Endodermal cell (in vitro differentiated cells): ENCODE data around the gene CLIC1. TPM values are rescaled to one million over a fixed set of nuclear protein-coding genes. Genes with fewer than 3 reads are reported as not detected.

Experiments
- DNase-seq: peaks from one replicate; pipeline ENCODE4 v3.0.0-alpha.2; 2017
- H3K27ac ChIP-seq: 2 replicates; pipeline ENCODE4 v1.5.1; 2013; ENCODE audit warnings: mild to moderate bottlenecking, low read depth, low read length, moderate library complexity
- H3K27me3 ChIP-seq: 2 replicates; pipeline ENCODE4 v1.6.1; 2013; ENCODE audit warnings: mild to moderate bottlenecking, low read length, moderate library complexity; ENCODE audit not compliant: insufficient read depth, control insufficient read depth, poor library complexity, severe bottlenecking
- H3K36me3 ChIP-seq: 2 replicates; pipeline ENCODE4 v1.7.0; 2013; ENCODE audit warnings: mild to moderate bottlenecking, low read length, moderate library complexity; ENCODE audit not compliant: control insufficient read depth, insufficient read depth
- H3K4me1 ChIP-seq: one replicate; pipeline ENCODE4 v1.7.0; 2013; ENCODE audit warnings: low read length; ENCODE audit not compliant: control insufficient read depth, insufficient read depth
- H3K4me3 ChIP-seq: 2 replicates; pipeline ENCODE4 v1.5.1; 2013; ENCODE audit warnings: mild to moderate bottlenecking, low read length, moderate library complexity
- H3K9ac ChIP-seq: 2 replicates; pipeline ENCODE4 v1.6.1; 2013; ENCODE audit warnings: mild to moderate bottlenecking, low read length, moderate library complexity; ENCODE audit not compliant: poor library complexity, severe bottlenecking; ENCODE audit errors: extremely low read depth
- H3K9me3 ChIP-seq: 2 replicates; pipeline ENCODE4 v1.6.1; 2013; ENCODE audit warnings: mild to moderate bottlenecking, low read length, moderate library complexity; ENCODE audit not compliant: control insufficient read depth
- H3K27ac Mint-ChIP-seq: 2 replicates; pipeline ENCODE4 v1.8.0; 2020; ENCODE audit warnings: mixed read lengths
- H3K27me3 Mint-ChIP-seq: 2 replicates; pipeline ENCODE4 v1.8.0; 2021; ENCODE audit warnings: mild to moderate bottlenecking, mixed read lengths; ENCODE audit not compliant: insufficient read depth
- H3K36me3 Mint-ChIP-seq: 2 replicates; pipeline ENCODE4 v1.8.0; 2020; ENCODE audit warnings: low read depth, mixed read lengths
- H3K4me1 Mint-ChIP-seq: 2 replicates; pipeline ENCODE4 v1.8.0; 2020; ENCODE audit warnings: mixed read lengths
- H3K4me3 Mint-ChIP-seq: 2 replicates; pipeline ENCODE4 v1.8.0; 2020; ENCODE audit warnings: mild to moderate bottlenecking, moderate library complexity, mixed read lengths
- H3K9me3 Mint-ChIP-seq: 2 replicates; pipeline ENCODE4 v1.8.0; 2020; ENCODE audit warnings: mild to moderate bottlenecking, mixed read lengths
- WGBS, 2 experiments: methylation state at CpG; one replicate each; pipeline versions ENCODE4 v1.1.5 to v1.1.7; 2013; ENCODE audit warnings: missing lambda C conversion rate in 2 of 2, mixed read lengths in 1 of 2; ENCODE audit not compliant: insufficient coverage in 1 of 2, insufficient read length in 1 of 2; 5-methylcytosine and 5-hydroxymethylcytosine counted together
- total RNA-seq, 2 donors: library from RNA; stranded (reverse); fragmentation: NEBNext Ultra II Directional in 1 of 2; extraction: Animal tissue kit (Norgen Biotek cat#: 25700) in 1 of 2; gene quantifications; 2 replicates in 1 of 2; 3 replicates in 1 of 2; pipeline ENCODE4 v1.2.1, GENCODE V29; 2021
- TF ChIP-seq, protein P1 (sequence below): fragments of 200-600 bp; sonication (generic); conservative IDR thresholded peaks from 2 replicates; pipeline ENCODE4 v1.5.0; 2021; ENCODE audit warnings: antibody characterized with exemption, mild to moderate bottlenecking

The CLIC1 gene
- total RNA-seq, 2 donors from 2014 or later: 289 to 380 TPM

DNA sequence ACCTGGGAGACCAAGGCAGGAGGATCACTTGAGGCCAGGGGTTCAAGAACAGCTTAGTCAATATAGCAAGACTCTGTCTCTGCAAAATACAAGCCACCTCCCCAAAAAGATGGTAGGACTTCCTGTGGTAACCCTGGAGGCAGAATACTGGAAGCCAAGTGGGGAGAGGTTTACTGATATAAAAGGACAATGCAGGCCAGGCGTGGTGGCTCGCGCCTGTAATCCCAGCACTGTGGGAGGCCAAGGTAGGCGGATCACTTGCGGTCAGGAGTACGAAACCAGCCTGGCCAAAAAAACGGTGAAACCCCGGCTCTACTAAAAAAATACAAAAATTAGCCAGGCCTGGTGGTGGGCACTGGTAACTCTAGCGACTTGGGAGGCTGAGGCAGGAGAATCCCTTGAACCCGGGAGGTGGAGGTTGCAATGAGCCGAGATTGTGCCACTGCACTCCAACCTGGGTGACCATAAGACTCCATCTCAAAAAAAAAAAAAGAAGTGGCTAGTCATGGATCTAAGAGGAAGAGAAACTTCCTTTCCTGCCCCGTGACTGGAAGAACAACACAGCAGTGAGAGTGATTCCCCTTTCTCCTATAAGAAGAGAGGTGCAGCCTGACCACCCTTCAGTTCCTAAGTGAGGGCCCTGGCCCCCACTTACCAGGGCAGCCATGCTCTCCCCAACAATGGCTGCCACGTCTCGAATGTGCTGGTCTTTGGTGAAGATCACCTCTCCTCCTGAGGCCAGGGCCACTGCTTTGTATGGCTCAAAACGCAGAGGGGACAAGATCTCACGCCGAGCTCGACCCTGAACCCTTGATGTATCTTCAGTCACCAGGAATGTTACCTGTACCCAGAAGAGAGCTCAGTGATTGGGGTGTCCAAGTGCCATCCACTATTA is 32.3 kb upstream of the CLIC1 start:
- Mint-ChIP-seq H3K27ac (no peak overlapping the region), H3K27me3 (no peaks in the 10 kb centered on the region), H3K9me3 (no peaks in the 10 kb centered on the region), H3K36me3 (peaks cover 2% of the 10 kb centered on the region), H3K4me1 (peaks cover 13% of the 10 kb centered on the region), H3K4me3 (no peak overlapping the region)
- no peaks in the 10 kb centered on the region for H3K36me3 ChIP-seq
- no peaks in the 10 kb centered on the region for H3K9me3 ChIP-seq
- H3K4me3 ChIP-seq: no peak overlapping the region
- no peak for DNase-seq
- H3K9ac ChIP-seq: no peak overlapping the region
- WGBS, 2 experiments: 92 to 95% methylated on average over 14 to 18 of the region's 18 CpGs
- H3K4me1 ChIP-seq: no peaks in the 10 kb centered on the region
- H3K27me3 ChIP-seq: no peaks in the 10 kb centered on the region
- no peak overlapping the region for H3K27ac ChIP-seq
- TF ChIP-seq, protein P1, sequence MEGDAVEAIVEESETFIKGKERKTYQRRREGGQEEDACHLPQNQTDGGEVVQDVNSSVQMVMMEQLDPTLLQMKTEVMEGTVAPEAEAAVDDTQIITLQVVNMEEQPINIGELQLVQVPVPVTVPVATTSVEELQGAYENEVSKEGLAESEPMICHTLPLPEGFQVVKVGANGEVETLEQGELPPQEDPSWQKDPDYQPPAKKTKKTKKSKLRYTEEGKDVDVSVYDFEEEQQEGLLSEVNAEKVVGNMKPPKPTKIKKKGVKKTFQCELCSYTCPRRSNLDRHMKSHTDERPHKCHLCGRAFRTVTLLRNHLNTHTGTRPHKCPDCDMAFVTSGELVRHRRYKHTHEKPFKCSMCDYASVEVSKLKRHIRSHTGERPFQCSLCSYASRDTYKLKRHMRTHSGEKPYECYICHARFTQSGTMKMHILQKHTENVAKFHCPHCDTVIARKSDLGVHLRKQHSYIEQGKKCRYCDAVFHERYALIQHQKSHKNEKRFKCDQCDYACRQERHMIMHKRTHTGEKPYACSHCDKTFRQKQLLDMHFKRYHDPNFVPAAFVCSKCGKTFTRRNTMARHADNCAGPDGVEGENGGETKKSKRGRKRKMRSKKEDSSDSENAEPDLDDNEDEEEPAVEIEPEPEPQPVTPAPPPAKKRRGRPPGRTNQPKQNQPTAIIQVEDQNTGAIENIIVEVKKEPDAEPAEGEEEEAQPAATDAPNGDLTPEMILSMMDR: no peak

DNA sequence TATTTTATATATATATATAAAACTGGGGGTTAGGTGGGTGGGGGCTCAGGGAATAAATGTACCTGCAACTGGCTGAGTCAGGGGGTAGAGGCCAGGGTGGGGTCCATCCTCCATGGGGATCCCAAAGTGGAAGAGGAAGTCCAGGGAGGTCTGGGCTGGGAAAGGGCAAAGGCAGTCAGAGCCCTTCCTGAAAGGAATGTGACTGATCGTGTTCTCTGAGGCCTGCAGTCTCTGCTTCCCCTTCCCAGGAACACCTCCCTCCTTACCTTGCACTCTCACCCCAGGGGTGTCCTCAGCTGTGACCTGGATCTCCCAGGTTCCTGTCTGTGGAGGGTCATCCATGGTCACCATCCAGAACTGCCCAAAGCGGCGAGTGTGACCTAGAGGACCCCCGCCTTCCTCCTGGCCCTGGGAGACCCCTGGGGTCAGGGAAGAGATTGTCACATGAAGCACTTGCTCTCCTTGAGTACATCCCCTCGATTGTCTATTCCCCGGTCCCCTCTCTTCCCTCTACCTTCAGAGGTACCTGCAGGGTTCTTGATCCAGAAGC is 30.8 kb upstream of the CLIC1 start:
- no peak for DNase-seq
- no peak overlapping the region for H3K4me3 ChIP-seq
- H3K4me1 ChIP-seq: no peaks in the 10 kb centered on the region
- Mint-ChIP-seq H3K4me3 (no peak overlapping the region), H3K27me3 (no peaks in the 10 kb centered on the region), H3K9me3 (no peaks in the 10 kb centered on the region), H3K36me3 (peaks cover 7% of the 10 kb centered on the region), H3K4me1 (peaks cover 18% of the 10 kb centered on the region), H3K27ac (no peak overlapping the region)
- H3K9ac ChIP-seq: no peak overlapping the region
- H3K27me3 ChIP-seq: no peaks in the 10 kb centered on the region
- H3K27ac ChIP-seq: no peak overlapping the region
- no peaks in the 10 kb centered on the region for H3K9me3 ChIP-seq
- TF ChIP-seq, protein P1: no peak
- H3K36me3 ChIP-seq: no peaks in the 10 kb centered on the region
- WGBS, 2 experiments: 92 to 97% methylated on average over 3 to 6 of the region's 6 CpGs

DNA sequence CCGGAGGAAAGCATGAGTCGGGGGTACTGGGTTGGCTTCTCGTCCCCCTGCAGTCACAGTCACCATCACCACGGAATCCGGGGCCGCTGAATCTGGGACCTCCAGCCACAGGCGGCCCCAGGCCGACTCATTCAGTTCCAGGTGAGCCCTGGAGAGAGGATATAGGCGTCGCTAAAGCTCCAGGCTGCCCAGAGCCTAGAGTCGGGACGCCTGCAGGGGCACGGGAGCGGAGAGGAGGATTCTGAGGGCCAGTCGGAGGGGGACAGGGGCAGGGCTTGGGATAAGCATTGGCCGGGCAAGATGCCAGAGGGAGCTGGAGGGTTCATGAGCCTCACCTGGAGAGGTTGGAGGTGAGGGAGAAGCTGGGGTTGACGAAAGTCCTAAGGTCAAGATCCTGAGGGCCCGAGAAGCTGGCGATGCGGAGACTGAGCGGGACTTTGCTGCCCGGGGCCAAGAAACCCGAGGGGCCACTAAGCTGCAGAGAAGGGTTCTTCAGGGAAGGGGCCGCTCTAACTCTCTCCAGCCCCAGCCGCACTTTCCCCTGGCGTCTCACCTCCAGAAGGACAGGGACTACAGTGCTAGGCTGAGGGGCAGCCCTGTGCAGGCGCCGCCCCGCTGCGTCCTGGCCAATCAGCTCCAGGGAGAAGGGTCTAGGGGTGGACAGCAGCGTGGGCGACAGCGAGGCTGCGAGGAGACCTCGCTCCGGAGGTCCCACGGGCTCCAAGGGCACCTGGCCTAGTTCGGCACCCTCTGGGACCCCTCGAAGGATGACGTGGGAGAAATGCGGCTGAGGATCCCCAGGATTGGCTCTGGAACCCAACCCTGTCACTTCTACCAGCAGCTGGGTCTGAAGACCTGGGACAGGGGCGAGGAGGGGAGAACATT is 29.8 kb upstream of the CLIC1 start:
- no peaks in the 10 kb centered on the region for H3K4me1 ChIP-seq
- peak; percentile 82 for DNase-seq
- TF ChIP-seq, protein P1: peak; percentile 33
- peaks cover 18% of the 10 kb centered on the region for H3K4me1 Mint-ChIP-seq
- H3K9me3 ChIP-seq: no peaks in the 10 kb centered on the region
- H3K27ac ChIP-seq: no peak overlapping the region
- H3K27me3 ChIP-seq: no peaks in the 10 kb centered on the region
- peak overlapping the region; percentile 51 for H3K4me3 Mint-ChIP-seq
- no peak overlapping the region for H3K4me3 ChIP-seq
- H3K27me3 Mint-ChIP-seq: no peaks in the 10 kb centered on the region
- no peaks in the 10 kb centered on the region for H3K9me3 Mint-ChIP-seq
- no peaks in the 10 kb centered on the region for H3K36me3 ChIP-seq
- H3K9ac ChIP-seq: no peak overlapping the region
- H3K36me3 Mint-ChIP-seq: peaks cover 13% of the 10 kb centered on the region
- 67 to 76% methylated on average over 34 to 42 of the region's 42 CpGs for WGBS, 2 experiments
- peak overlapping the region; percentile 41 for H3K27ac Mint-ChIP-seq
